ENCODE measurements around the gene TMEM140.
"Not testable (repeated sequence)": the region's sequence is repeated elsewhere in the genome, so short reads cannot be mapped to it uniquely, and the experiment has no call there.

The TMEM140 gene

DNA sequence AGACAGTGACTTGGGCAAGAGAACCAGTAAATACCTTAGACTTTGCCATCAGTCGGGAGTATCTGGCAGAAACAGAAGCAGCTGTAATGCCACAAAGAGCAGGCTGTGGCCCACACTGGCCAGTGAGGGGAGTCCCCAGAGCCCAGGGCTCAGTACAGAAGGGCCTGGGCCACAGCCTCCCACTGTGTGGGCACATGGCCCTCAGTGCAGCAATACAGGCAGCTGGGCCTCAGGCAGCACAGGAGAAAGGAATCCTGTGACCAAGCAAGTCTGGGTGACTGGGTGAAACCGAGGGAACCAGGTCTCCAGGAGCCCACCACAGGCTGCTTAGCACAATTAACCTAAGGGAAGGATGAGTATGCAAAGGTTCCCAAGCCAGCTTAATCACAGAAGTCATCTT, 49.5 kb downstream of the TMEM140 start:
- DNase-seq, result no peak

DNA sequence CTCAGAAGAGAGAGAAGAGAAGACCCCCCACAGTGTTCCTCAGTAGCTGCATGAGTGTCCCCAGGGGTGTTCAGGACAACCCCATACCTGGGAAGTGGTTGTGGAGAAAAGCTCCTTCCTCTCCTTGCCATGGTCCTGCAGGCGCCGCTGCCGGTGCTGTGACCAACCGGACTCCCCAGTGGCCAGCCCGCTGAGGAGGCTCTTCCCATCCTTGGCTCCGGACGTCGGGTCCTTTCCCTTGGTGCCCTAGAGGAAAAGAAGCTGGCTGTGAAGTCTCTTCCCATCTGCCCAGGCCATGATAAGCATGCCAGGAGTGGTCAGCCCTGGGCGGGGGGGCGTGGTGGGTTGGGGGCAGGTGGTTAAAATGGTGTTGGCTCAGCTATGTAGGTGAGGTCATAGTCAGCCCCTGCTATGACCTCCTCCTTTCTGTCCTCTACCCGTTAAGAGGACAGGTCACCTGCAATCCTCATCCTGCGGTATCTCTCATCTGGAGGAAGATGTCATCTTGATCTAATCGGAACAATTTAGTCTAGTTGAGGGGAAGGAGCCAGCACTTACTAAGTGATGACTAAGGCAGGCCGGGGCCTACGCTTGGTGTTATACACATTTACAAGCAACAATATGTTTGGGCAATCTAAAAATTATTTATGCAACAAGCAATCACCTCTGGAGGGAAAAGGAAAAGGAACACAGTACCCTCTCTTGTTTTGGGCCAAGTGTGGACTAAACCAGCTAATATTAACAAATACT, 50.2 kb downstream of the TMEM140 start:
- no peak for DNase-seq

DNA sequence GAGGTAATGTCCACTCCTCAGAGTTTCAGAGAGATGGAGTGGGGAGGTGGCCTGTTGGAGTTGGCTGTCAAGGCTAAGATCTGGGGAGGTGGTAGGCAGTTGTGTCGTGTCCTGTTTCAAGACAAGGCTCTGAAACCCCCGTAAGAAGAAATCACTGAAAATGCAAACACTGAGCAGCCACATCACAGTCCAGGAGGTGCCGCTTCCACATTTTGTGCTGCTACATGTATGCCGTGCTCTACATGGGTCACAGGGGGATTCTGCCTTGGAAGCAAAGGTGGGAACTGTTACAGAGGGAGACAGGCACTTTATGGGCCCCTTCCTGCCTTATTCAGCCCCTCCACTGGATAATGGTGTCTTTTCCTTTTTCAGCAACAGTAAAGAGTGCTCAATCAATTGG, 51.6 kb downstream of the TMEM140 start:
- DNase-seq, result no peak

DNA sequence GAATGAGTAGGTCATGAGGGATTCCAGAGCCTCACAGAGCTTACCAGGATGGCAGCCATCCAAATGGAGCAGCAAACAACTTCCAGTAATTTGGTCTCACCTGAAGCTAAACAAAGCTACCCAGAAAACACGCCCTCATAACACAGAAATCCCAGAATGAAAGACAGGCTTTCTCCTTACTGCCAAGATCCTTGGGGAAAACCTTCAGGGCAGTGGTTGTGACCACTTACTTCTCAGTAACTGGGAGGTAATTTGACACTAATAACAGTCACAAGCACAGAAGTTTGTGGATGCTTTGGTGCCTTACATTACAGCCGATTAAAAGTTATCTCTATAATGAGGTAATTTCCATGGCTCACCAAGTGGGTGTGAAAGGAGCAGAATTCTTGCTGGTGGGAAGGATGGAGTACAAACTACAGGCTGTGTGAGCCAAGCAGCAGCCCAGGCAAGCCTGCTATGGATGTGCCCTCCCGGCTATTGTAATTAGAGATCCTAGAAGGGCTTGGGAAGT, 53.0 kb downstream of the TMEM140 start:
- DNase-seq, result no peak

DNA sequence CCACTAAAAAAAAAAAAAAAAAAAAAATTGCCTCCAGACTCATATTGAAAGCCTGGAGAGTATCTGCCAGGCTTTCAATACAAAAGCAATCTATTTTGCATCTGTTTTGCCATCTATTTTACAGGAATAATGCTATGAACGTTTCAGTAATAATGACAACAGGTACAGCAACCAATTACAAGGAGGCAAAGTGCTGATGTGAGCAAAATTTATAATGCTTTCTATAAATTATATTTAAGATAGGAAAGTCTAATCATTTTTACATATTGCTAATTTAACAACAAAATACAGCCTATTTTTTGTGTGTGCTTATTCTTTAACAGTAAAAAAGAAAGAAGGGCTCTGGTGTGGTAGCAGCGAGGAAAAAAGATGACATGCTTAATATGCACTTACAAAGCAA, 53.5 kb downstream of the TMEM140 start:
- no peak for DNase-seq

DNA sequence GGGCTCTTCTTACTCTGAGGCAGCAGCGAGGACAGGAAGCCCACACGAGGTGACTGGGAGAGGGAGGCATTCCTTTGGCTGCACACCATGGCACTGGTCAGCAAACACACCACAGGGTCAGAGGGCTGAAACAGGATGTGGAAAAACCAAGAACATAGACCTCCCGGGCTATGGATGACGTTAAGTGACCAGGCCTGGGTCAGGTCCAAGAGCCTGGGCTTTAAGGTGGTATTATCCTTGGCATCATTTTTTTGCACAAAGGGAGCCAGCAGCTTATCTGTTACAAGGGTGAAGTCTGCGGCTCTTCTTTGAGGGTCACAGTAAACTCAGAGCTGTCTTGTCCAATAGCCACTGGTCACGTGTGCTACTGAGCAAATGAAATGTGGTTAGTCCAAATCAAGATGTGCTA, 56.5 kb downstream of the TMEM140 start:
- no peak for DNase-seq

DNA sequence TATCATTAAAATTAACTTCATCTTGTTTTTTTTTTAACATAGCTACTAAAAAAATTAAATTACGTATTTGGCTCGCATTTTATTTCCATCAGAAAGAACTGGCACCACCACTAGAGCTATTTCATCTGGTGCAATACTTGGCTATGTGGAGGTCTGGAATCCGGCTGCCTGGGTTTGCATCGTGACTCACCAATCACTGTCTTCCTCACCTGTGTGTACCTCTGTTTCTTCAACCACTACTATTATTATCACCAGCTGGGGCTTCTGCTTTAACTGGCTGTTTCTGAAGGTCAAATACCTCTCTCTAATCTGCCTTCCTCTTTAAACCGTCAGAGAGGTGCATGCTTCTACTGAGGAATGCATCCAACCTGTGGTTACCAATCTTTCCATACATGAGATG, 57.0 kb downstream of the TMEM140 start:
- DNase-seq, result no peak

DNA sequence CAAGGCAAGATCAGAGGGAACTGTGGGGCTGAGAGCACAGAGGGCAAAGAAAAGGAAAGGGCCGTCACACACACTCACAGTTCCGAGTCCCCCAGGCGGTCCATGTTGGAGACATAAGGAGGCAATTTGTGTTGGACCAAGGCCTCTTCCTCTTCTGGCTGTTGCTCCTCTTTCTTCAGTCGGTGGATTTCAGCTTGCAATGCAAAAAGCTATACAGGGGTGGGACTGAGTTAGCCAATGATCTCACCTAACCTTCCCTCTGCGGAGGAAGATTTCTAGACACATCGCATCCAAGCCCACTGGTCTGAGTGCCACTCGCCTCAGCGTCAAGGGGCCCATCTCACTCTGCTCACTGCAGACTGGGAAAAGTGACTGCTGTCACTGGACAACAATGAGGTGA, 58.0 kb downstream of the TMEM140 start:
- DNase-seq, result no peak

DNA sequence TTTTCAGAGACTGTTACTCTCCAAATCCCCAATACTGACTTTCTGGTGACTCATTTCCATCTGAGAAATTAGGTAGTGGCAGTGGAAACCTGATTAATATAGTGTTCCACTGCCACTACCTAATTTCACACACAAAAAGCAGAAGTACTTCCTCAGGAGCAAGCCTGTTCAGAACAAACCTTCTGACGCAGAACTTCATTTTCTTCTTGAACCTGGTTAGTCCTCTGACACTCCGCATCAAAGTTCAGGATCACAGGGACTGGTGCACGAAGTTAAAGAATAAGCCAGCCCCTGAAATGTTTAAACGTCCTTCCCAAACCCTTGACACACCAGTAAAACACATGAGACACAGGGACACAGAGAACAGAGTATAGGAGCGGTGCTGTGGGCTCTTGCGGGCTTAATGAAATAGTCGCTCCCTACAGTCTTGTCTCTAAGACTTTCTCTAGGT, 59.1 kb downstream of the TMEM140 start:
- no peak for DNase-seq

DNA sequence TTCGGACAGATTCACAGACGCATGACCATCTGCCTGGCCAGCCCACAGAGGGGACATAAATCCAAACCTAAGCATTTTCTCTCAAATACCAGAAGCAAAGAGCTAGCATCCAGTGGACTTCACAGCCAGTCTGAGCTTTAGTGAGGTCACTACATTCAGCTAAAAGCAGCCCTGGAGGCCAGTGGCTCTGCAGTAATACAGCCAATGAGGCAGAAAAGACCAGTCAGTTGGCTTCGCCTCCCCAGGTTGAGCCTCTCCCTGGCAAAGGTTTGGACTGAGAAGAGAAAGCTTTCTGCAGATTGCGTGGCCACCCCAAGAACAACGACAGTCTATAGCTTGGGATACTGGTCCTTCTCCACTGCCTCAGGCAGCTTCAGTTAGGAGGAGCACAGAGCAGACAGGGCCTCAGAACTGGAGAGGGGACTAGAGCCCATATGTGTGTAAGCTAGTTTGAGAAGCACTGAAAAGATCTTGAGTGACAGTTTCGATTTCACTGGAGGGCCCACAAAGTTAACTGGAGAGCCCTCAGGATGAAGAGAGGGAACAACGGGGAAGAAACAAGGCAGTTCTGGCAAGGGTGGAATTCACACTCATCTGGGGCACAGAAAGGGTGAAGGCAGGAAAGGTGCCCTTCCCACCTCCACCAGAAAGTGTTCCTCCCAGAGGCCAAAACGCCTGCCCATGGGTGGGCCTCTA, 59.7 kb downstream of the TMEM140 start:
- DNase-seq, result no peak

DNA sequence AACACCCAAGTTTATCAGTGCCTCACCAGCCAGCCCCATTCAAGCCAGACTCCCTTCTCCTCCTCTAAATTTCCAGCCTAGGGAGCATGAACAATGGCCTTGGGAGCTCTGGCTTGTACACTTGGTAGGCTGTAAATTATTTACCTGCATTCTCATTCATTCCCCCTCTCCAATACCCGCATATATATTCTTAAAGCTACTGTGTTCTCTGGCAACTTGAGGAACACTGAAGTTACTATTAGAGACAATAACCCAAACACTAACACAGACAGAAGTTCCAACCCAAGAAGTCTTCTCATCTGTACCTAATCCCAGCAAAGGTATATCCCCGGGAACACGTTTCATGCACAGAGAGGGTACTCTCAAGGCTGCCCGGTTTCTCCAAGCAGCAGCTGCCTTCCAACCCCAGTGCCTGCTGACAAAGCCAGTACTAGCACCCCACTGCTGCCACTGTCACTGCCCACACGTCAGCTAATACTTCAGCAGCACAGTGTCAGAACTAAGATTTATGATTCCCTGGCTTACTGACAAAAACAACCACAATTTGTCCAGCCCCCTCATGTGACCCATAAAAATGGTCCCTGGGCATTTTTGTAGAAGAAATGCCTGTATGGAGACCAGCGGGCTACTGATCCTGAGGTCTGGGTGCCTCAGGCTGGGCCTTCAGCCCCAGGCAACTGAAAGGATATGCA, 60.4 kb downstream of the TMEM140 start:
- no peak for DNase-seq

DNA sequence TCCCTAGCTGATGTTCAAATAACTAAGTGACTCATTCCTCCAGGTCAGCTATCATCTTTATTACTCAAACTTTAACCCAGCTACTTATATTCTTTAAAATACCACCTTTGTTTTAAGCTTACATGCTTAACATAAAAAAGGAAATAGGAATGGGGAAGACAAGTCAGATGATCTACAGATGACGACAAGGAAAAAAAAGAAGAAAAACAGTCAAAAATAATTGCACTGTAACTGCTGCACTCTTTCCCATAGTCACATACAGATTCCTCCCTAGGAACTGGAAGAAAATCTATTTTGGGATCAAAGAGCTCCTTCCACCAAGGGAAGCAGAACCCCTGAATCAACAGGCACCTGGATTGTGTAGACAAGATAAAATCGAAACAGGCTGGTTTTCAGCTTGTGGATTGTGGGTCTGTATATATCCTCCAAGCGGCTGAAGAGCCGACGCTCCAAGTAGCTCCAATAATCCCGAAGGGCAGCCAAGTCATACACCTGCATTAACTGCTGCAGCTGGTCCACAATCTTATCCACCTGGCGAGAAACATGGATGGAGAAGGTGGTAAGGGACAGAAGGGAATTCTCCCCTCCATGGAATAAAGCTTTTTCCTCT, 61.5 kb downstream of the TMEM140 start:
- no peak for DNase-seq

DNA sequence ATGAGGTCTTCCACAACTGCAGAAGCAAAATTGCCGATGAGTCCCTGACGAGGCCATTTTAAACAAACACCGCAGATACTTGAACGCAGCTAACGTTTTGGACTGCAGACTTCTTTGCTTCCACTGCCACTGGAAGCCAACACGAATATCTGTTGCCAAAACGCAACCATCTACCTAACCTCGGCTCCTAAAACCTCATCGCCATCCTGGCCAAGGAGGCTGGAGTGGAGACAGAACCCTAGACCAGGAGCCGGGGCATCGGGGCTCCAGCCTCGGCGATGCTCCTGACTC, 63.0 kb downstream of the TMEM140 start:
- no peak for DNase-seq

DNA sequence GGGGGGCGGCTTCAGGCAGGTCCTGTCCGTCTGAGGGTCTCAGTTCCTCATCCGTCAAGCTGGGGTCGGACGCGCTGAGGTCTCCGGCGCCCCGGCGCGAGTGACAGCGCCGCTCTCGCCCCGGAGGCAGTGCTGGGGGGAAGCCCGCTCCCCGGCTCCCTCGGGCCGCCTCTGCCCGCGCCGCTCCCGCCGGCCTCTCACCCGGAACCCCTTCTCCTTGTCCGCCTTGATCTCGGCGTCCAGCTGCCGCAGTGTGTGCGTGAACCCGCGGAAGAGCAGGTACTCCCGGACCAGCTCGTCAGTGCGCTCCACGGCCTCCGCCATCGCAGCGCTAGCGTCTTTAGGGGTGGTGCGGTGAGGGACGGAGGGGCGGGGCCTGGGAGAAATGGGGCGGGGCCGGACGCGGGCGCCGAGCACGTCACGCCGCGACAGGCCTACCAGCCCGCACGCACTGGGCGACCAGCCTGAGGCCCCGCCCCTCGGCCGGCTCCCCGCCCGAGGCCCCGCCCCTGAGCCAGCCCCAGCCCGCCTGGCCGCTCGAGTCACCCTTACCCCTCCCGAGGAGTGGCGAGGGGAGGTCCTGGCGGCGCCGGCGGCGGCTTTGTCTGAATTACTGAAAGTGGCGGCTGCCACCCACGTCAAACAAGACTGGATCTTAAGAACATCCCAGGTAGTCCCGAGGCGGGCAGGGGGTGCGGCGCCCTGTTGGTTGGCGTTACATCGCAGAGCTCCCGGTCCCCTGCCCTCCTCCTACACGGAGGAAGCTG, 63.5 kb downstream of the TMEM140 start, which contains the start of gene WDR91:
TSS of gene WDR91 (minus strand) at position 348 of the 767 bp plus-strand sequence. CDS start at position 324, 24 bp downstream.
- DNase-seq, result peak; percentile 62

DNA sequence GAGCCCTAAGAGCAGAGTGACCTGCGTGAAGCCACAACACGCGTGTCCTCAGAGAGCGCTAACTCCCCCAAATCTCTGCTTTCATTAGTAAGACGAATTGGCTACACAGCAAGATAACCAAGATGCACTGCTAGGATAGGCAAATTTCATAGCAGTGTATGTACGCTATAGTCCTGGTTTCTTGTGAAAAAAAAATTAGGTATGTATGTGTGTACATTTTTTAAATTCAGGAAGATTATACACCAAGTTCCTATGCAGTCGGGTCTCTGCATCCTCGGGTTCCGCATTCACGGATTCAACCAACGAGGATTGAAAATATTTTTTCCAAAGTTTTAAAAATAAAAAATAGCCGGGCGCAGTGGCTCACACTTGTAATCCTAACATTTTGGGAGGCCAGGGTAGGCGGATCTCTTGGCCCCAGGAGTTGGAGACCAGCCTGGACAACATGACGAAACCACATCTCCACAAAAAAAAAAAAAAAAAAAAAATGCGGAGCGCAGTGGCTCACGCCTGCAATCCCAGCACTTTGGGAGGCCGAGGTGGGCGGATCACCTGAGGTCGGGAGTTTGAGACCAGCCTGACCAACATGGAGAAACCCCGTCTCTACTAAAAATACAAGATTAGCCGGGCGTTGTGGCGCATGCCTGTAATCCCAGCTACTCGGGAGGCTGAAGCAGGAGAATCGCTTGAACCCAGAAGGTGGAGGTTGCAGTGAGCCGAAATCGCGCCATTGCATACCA, 64.2 kb downstream of the TMEM140 start:
- not testable (repeated sequence) for DNase-seq

DNA sequence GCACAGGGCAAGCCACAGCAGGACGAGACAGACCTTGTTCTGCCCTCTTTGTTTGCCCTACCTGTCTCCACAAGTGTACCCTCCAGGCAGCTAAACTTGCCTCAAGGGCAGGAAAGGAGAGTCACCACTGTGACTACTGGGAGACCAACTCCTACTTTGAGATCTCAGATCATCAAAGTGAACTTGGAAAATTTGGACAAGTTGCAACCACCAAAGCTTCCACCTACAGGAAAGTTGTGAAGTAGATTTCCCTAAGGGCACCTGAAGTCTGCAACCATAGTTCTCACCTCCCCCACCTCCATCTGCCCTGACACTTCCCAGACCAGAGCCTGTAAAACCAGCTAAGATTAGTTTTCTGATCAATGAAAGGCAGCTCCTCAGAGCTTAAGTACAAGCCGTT, 66.0 kb downstream of the TMEM140 start:
- DNase-seq, result no peak

DNA sequence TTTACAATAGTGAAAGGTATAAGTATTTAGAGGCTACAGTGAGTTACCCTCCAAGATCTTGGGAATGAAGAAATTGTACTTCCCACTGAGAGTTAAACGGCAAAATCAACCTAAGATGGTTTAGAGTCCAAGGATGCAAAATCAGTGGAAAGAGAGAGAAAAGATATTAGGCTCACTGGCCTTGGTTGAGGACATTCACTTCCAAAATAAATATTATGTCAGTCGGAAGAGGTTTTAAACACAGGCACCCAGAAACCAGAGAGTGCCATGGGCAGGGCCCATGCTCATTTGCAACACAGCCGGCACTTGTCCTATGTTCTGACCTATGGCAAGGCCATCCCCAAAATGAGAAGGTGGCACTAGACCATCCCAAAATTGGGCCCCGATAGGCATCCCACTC, 67.3 kb downstream of the TMEM140 start:
- no peak for DNase-seq

DNA sequence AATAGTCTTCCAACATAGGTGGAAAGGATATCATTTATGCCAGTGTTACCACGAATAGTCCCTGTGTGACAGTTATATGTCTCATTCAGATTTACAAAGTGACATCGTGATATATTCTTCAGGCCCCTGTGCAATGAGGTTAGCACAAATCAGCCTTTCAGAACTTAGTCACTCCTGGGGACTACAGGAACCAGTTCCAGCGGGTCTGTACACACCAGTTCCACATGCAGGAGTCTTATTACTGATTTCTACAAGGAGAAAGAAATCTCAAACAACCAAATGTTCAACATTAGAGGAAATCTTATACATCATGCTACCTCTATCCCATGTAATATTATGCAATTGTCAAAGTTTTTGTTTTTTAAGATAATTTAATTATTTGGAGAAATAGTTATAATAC, 67.8 kb downstream of the TMEM140 start:
- DNase-seq, result no peak

All from NCI-H1436 treated with DMSO at 0.1 percent for 48 hours (cell line).